NOMO-1 treated with DMSO at 0.1 percent for 48 hours (cell line): ENCODE results near the gene MEIOB.
"Not testable (repeated sequence)": the region's sequence is repeated elsewhere in the genome, so short reads cannot be mapped to it uniquely, and the experiment has no call there.

Experiments
- DNase-seq: peaks from one replicate; lab custom pipeline; 2025; ENCODE audit not compliant: unreplicated experiment; lab: John Stamatoyannopoulos, UW

The MEIOB gene, protein sequence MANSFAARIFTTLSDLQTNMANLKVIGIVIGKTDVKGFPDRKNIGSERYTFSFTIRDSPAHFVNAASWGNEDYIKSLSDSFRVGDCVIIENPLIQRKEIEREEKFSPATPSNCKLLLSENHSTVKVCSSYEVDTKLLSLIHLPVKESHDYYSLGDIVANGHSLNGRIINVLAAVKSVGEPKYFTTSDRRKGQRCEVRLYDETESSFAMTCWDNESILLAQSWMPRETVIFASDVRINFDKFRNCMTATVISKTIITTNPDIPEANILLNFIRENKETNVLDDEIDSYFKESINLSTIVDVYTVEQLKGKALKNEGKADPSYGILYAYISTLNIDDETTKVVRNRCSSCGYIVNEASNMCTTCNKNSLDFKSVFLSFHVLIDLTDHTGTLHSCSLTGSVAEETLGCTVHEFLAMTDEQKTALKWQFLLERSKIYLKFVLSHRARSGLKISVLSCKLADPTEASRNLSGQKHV

DNA sequence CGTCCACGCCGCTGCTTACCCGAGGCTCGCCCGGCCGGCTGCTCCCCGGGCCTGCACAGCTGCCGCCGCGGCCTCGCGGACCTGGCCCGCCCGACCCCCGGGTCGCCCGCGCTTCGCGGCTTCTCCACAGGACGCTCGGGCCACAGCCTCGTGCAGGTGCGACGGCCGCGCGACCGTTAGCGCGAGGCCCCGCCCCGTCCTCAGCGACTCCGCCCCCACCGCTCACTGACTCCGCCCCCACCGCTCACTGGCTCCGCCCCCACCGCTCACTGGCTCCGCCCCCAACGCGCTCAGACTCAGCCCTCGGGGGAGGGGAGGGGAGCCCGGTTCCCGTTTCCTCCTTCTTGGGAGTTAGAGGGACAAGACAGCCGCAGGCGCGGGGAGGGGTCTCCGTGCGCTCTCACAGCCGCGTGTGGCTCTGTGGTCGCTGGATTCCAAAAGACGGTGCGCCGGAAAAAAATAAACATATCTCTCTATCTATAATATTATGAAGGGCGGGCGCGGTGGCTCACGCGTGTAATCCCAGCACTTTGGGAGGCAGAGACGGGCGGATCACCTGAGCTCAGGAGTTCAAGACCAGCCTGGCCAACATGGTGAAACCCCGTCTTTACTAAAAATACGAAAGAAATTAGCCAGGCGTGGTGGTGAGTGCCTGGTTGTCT lies at the start of gene MEIOB:
Gene MEIOB (minus strand): TSS at position 191 of the 662 bp plus-strand sequence. CDS start 3,989 bp downstream, outside the sequence.
- peak; percentile 45 for DNase-seq

DNA sequence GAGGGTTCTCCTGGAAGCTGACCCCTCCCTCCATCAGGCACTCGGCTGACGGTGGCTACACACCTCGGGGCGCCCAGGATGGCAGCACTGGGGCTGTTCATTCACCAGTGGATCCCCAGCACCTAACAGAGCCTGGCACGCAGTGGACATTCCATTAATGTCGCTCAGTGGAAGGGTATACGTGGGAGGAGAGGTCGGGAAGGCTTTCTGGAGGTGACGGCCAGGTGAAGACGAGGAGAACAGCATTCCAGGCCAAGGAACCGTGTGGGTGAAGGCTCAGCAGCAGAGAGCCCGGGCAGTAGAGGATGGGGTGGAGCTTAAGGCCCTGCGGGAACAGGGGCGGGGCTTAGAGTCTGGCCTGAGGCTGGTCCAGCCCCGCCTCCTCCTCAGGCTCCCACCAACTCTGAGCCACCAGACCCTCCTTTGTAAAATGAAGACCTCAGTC lies 48.8 kb upstream of the MEIOB start:
- DNase-seq = peak; percentile 34

DNA sequence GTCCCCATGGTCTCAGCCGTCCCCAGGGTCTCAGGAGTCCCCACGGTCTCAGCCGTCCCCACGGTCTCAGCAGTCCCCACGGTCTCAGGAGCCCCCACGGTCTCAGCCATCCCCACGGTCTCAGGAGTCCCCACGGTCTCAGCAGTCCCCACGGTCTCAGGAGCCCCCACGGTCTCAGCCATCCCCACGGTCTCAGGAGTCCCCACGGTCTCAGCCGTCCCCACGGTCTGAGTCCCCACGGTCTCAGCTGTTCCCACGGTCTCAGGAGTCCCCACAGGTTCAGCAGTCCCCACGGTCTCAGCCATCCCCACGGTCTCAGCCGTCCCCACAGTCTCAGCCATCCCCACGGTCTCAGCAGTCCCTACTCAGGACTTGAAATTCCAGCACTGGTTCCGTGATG lies 48.2 kb upstream of the MEIOB start:
- DNase-seq = not testable (repeated sequence)

DNA sequence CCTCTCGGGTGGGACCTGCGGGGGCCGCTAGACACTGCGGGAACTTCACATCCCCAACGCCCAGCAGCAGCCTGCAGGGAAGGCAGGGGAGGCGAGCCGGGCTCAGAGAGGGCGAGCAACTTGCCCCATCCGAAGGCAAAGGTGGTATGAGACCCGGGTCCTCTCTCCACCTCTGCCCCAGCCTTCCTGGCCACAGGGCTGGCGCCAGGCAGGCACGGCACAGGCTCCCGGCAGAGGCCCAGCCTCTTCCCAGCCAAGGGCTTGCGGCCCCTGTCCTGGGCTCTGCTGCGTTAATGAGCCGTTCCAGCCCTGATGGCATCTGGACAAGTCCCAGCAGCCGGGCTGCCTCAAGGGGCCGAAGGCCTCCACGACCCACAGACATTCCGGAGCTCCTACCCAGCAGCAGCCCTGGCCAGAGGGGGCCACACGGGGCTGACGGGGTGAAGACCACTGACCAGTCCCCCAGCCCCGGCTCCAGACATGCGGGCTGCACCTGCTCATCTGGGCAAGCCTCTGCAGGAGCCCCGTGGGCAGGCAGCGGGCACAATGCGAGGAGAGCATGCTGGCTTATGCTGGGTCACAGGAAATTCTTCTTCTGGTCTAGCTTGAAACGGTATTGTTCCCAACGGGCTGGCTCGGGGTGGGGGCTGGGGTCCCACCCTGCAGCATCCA lies 47.5 kb upstream of the MEIOB start:
- DNase-seq = no peak

DNA sequence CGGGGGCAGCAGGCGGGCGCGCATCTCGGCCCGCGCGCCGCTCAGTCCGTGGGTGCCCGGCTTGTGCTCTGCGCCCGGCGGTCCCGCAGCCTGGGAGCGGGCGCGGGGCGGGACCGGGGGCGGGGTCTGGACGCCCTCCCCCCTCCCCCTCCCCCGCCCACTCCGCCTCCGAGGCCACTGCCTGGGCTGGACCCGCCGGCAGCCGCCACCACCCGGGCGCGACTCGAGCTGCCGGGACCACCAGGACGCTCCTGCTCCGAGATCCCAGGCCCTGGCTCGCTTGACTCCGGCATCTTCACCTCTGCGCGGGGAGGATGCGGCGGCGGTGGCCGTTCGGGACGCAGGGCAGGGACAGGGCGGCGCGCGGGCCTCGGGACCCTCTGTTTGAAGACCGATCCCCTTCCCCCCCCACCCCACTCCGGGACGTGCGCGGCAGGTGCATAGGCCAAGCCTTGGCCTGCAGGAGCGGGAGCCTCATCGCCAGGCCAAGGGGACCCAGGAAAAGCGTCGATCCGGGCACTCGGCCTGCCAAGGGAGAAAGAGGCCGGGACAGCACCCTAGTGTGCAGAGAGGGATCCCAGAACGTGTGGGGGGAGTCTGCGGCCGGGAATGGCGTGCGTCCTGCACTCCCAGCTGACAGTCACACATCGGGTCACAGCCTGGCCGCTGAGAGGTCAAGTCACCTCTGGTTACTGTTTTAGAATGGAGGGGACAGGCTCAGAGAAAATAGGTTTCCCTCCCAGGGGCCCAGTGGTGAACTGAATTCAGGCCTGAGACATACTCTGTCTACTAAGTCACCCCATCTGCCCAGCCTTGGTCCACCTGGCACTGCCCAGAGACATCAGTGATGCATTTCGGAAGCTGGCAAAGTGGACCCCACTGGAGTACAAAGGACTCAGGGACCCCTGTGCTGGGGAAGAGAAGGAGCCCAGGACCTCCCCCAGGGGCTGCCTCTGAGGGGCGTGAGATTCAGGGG lies 46.7 kb upstream of the MEIOB start, which contains the start of gene HS3ST6:
Gene HS3ST6 (minus strand): TSS at position 65 of the 976 bp plus-strand sequence. CDS start 92 bp downstream, outside the sequence.
- no peak for DNase-seq

DNA sequence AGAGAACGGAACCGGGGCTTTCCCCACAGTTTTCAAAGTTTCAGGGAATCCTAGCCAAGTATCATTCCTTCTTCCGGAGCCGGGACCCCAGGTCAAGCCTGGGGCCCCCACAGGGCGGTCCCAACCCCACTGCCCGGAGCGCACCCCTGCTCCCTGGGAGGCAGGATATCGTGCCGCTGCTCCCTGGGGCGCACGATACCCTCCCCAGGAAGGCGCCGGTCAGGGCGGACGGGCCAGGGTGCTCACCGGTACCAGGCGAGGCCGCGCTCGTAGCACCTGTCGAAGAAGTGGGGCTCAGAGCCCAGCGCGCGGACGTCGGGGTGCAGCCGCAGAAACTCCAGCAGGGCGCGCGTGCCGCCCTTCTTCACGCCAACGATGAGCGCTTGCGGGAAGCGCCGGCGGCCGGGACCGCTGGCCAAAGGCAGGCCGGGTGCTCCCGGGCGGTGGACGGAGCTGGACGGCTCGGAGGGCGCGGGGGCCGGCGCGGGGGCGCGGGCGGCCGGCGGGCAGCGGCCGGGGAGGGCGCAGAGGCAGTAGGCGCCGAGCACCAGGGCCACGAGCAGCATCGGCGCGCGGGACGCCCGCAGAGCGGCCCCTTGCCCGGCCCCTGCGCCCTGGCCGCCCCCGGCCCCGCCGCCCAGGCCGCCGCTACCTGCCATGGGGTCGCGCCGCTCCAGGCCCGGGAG lies 45.8 kb upstream of the MEIOB start:
- no peak for DNase-seq

DNA sequence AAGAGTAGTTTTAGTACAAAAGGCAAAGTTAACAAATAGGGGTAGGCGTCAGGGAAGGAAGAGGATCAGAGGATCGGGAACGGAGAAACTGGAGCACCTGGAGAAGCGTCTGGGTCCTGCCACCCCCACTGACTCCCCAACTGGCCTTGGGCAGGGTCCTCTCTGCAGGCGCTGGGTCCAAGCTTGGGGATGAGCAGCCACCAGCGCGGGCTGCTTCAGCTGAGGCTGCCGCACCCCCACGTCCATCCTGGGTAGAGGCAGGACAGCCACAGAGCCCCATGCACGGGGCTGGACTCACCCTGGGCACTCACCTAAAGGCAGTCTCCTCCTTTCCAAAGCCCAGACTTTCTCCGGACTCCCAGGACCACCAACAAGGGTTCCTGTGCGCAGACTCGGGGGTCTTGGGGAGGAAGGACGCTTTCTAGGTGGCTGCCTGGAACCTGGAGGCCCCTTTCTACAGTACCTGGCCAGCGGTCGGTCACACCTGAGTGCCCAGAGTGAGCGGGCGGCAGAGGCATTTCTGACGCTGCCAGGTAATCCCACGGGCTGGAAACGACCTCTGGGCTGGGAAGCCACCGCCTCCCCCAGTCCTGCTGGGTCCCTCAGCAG lies 45.2 kb upstream of the MEIOB start:
- no peak for DNase-seq

DNA sequence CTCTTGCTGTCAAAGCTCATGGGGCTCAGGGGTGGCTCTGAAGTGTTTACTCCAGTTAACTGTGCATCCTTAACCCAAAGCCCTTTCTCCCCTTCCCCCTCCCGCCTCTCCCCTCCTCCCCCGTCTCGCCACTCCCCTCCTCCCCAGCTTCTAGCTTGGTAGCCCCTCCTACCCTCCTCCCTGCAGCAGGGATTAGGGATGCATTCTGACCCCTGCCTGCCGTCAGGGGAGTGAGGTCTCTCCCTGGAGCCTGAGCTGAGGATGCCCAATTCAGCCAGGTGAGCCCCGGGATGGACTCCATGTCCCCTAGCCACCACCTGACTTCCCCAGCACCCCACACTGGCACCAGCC lies 44.7 kb upstream of the MEIOB start:
- DNase-seq = no peak

DNA sequence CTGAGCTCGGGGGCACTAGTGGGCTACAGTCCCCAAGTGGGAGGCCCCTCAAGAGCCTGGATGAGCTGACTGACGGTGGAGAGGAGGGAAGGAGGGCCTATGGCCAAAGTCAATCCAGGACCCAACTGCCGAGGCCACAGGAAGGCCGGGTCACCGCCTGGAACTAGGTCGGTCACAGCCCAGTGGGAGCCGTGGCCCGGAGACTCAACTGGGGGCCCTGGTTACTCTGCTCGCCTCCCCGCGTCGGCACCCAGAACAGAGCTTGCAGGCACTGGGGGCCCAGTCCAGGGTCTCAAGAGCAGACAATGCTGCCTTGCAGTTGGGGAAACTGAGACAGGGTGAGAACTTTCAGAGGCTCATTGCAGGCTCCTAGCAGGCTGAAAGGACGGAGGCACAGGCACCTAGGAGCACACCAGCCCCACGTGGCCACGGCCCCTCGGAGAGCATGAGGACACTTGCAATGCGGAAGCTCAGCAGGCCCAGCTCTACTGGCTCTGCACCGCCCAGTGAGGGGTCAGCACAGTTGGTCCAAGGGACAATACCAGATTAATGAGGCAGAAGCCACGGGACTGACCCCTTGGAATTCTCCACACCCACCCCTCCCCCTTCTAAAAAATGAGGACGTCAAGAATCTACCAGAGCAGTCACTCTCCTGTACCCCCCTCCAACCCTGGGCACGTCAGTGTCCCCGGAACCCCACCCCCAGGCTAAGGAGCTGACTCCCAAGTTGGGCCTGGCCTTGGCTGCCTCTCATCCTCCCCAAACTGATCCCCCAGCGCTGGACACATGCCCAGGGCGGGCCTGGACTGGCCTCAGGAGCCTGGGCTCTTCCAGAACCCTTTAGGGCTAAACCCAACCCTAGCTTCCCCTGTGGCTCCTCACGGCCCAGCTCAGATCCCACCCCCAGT lies 44.0 kb upstream of the MEIOB start:
- DNase-seq = no peak

DNA sequence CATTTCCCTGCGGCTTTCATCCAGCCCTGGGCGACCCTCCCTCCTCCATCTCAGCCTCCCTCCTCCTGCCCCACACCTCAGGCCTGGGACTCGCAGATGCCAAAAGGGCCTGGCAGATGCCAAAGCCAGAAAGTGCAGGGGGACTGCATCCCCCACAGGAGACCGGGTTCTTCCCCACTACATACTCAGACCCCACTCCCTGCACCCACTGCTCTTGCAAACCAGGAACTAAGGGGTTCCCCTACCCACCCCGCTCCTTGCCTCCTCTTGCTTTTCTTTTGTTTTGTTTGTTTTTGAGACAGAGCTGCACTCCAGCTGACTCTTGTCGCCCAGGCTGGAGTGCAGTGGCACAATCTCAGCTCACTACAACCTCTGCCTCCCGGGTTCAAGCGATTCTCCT lies 43.0 kb upstream of the MEIOB start:
- DNase-seq = no peak

DNA sequence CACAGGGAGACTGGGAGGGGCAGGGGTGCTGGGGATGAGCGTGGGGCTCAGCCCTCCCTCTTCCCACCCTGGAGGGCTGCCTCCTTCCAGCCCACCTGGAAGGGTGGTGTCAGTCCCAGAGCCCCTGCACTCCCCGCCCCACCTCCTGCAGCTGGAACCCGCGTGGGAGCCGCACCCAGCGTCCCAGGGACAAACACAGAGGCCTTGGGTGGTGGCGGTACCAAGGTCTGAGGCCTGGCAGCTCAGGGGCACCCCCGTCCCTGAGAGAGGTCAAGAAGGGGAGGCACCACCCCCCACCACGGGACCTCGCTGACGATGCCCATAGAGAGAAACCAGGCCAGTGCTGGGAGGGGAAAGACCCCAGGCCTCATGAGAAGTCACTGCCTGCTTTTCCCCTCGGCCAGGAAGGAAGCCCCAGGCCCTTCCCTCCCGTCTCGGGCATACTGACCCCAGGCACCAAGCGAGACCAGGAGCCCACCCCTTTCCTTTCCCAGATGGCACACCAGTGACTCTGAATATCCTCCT lies 42.2 kb upstream of the MEIOB start:
- DNase-seq = no peak

DNA sequence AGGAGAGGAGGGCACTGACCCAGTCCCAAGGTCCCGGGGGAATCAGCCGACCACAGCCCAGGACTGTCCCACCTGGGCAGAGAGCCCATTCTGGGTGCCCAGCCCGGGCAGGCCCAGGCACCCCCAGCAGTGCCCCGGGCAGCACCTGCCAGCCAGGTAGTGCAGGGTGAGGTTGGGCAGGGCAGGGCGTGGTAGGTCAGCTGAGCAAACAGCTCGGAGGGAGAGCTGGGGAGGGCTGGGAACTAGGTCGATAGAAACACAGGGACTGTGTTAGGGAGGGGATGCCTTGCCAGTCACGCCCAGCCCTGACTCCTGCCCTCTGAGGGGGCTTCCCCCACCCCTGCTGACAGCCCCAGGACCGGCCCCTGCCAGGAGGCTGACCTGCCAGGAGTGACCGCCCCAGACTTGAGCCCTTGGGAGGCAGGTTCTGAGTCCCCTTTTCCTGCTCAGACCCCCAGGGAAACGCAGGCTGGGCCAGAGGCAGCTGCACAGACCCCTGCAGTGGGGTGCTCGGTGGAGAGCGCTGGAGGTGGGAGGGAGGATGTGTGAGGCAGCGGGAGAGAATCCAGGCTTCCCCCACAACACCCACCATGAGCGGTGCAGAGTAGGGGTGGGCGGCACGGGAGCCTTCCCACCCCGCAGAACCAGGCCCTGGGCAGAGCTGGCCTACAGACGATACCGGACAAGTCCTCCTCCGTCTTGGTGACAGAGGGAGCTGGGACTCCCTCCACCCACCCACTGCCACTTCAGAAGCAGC lies 41.5 kb upstream of the MEIOB start:
- no peak for DNase-seq

DNA sequence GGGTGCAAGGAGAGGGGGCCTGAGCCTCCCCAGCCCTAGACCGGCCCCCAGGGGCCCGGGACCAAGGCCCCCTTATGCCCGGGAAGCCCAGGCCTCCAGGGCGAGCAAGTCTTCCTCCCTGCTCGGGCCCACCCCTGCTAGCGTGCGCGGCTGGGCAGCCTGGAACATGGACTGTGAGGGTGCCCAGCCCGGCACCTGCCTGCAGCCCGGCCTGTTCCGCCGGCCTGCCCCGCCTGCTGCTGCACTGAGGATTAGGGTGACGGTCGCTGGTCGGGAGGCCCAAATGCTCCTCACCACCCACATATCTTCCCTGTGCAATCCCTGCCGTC lies 40.2 kb upstream of the MEIOB start:
- DNase-seq = no peak

DNA sequence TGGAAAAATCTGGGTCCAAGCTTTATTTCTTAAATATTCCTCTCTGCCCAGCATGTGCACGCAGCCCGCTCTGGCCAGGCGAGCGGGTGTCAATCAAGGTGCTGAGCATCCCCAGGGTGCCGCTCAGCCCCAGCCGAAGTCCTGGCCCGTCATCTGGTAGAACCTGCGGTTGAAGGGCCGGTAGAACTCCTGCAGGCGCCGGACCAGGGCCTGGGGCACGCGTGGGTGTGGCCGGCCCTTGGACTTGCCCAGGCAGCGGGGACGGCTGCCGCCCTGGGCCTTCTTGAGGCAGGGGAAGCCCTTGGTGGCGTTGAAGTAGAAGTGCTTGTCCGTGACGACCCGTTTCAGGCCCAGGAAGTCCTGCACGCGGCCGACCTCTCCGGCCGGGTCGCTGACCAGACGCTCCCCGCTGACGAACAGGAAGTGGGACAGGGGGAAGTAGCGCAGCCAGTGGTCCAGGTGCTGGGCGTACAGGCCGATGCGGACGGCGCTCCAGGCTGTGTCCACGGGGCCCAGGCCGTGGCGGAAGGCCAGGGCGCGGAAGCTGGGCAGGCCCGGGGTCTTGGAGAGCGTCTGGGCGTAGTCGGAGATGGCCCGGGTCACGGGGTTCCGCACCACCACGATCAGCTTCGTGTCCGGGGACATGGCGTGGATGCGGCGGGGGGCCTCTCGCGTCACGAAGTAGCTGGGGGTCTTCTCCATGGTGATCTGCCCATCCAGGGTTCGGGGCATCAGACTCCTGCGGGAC lies 39.7 kb upstream of the MEIOB start:
- DNase-seq = no peak

DNA sequence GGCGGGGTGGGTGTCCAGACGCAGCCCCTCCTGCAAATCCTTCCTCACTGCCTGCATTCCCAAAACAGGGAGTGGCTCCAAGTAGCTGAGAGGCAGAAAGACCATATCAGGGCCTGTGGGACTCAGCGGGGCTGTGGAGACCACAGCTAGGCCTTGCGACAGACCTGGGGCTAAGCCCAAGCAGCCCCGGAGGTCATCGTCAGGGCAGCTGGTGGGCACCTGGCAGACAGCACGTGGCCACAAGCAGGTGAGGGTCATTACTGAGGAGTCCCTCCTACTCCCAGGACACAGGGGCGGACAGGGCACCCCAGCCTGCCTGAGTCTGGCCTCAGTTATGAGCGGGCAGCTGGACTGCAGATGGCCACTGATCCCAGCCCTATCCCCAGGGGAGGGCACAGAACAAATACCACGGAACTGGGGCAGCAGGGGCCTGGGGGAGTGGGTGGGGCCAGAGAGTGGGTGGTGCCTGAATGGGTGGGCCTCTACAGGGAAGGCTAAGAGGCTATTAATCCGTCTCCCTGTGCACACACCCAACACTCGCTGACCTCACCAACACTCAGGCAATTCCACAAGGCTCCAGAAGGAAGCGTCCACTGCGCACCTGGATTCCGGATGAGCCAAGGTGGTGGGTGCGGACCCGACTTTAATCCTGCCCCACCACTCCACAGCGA lies 37.7 kb upstream of the MEIOB start:
- DNase-seq = no peak

DNA sequence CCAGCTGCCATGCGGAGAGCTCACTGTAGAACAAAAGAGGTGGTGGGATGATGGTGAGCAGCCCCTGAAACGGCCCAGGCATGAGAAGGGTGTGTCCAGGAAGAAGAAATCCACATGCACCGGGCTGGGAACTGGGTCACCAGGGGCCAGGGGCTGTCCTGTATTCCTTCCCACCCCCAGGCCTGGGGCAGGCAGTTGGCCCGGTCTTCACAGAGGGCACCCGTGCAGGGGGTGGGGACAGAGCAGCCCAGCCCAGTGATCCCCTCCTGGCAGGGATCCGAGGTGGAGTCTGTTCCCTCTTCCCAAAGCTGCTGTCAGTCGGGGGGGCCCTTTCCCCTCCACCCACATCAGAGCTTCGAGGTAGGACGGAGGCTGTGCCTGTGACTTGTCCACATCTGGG lies 37.0 kb upstream of the MEIOB start:
- DNase-seq = no peak
